Esophagus muscularis mucosa (tissue), 3 donors: ENCODE data around the gene STRN4.

Source experiments
- POLR2A ChIP-seq: fragments of 450-650 bp; IDR thresholded peaks from one replicate; pipeline ENCODE4 v1.6.1; 2017; ENCODE audit warnings: antibody characterized with exemption, moderate library complexity, mild to moderate bottlenecking, low read depth
- POLR2AphosphoS5 ChIP-seq, 2 donors: sonication (generic); formaldehyde crosslinking; IDR thresholded peaks; one replicate each; pipeline ENCODE4 v1.6.1; 2017; ENCODE audit warnings: antibody characterized with exemption in 2 of 2
- TF ChIP-seq, protein P1 (sequence below), 3 experiments: fragments of 200-600 bp in 2 of 3; fragments of 450-650 bp in 1 of 3; sonication (generic) in 2 of 3; IDR thresholded peaks; one replicate each; pipeline ENCODE4 v1.5.1; 2017 to 2019; ENCODE audit warnings: antibody characterized with exemption in 3 of 3, mild to moderate bottlenecking in 2 of 3, moderate library complexity in 1 of 3

DNA sequence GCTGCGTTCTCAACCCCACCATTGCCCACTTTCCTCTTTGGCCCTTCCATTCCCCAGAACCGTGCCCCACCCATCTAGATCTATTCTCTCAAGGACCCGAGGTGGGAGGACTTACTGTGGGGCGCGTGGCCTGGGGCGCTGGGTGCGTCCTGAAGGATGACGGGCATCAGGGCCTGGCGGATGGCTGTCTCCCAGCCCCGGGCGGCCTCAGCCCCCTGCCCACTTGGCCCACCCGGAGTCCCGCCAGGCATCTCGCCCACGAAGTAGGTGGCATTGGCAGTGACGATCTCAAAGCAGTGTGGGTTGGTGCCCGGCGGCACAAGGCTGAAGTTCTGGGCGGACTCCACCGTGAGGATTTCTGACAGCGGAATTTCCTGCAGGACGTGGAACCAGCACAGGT, 52.5 kb downstream of the STRN4 start:
- TF ChIP-seq, protein P1, sequence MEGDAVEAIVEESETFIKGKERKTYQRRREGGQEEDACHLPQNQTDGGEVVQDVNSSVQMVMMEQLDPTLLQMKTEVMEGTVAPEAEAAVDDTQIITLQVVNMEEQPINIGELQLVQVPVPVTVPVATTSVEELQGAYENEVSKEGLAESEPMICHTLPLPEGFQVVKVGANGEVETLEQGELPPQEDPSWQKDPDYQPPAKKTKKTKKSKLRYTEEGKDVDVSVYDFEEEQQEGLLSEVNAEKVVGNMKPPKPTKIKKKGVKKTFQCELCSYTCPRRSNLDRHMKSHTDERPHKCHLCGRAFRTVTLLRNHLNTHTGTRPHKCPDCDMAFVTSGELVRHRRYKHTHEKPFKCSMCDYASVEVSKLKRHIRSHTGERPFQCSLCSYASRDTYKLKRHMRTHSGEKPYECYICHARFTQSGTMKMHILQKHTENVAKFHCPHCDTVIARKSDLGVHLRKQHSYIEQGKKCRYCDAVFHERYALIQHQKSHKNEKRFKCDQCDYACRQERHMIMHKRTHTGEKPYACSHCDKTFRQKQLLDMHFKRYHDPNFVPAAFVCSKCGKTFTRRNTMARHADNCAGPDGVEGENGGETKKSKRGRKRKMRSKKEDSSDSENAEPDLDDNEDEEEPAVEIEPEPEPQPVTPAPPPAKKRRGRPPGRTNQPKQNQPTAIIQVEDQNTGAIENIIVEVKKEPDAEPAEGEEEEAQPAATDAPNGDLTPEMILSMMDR (IDR thresholded peaks at IDR 0.05), result no peak
- TF ChIP-seq POLR2A, result no peak
- TF ChIP-seq POLR2AphosphoS5 (IDR thresholded peaks at IDR 0.05), result no peak
